ENCODE results near the gene NUDT13. TPM values are rescaled to one million over a fixed set of nuclear protein-coding genes. Genes with fewer than 3 reads are reported as not detected.

The NUDT13 gene
- total RNA-seq, 1 experiment from 2014 or later, result 2.9 TPM

GRCh38 chr10:73131913-73132686 is 21.8 kb downstream of the NUDT13 start:
- ChIA-PET POLR2A (no interaction called here), CTCF (no interaction called here)
- no peak for ATAC-seq
- Mint-ChIP-seq H3K36me3 (peaks cover 45% of the 10 kb centered on the region), H3K27ac (no peak overlapping the region), H3K9me3 (no peaks in the 10 kb centered on the region), H3K4me1 (no peaks in the 10 kb centered on the region), H3K4me3 (no peak overlapping the region), H3K27me3 (ENCODE audit: low read depth) (no peaks in the 10 kb centered on the region)
- no peak for DNase-seq (ENCODE audit: low spot score)
- no peak for TF ChIP-seq ZNF671 (CRISPR knock-in tag; IDR thresholded peaks at IDR 0.05)
- TF ChIP-seq AR (CRISPR knock-in tag; IDR thresholded peaks at IDR 0.05), result no peak
- TF ChIP-seq ZNF317 (CRISPR knock-in tag; IDR thresholded peaks at IDR 0.05; ENCODE audit: borderline replicate concordance, low read depth), result no peak
- no peak for TF ChIP-seq PRRX2 (CRISPR knock-in tag; IDR thresholded peaks at IDR 0.05)
- no peak for TF ChIP-seq KAT7 (CRISPR knock-in tag; IDR thresholded peaks at IDR 0.05; ENCODE audit: borderline replicate concordance)
- no peak for TF ChIP-seq ATF1 (CRISPR knock-in tag; IDR thresholded peaks at IDR 0.05)
- TF ChIP-seq ZNF396 (CRISPR knock-in tag; IDR thresholded peaks at IDR 0.05; ENCODE audit: borderline replicate concordance), result no peak
- TF ChIP-seq ZNF138 (CRISPR knock-in tag; conservative IDR thresholded peaks at IDR 0.05), result no peak
- TF ChIP-seq ZNF416 (CRISPR knock-in tag; IDR thresholded peaks at IDR 0.05), result no peak

GRCh38 chr10:73134727-73135126 is 24.5 kb downstream of the NUDT13 start:
- ATAC-seq (no peak), DNase-seq (ENCODE audit: low spot score) (no peak)
- TF ChIP-seq ZNF219 (CRISPR knock-in tag; IDR thresholded peaks at IDR 0.05; ENCODE audit: borderline replicate concordance), result no peak
- no peak for TF ChIP-seq KAT7 (CRISPR knock-in tag; IDR thresholded peaks at IDR 0.05; ENCODE audit: borderline replicate concordance)
- no peak for TF ChIP-seq ZNF423 (CRISPR knock-in tag; IDR thresholded peaks at IDR 0.05)
- TF ChIP-seq FOXK1 (CRISPR knock-in tag; IDR thresholded peaks at IDR 0.05), result no peak
- TF ChIP-seq ZNF121 (CRISPR knock-in tag; IDR thresholded peaks at IDR 0.05), result no peak
- no peak for TF ChIP-seq TCF7 (CRISPR knock-in tag; IDR thresholded peaks at IDR 0.05; ENCODE audit: low read depth)
- H3K27ac Mint-ChIP-seq, result no peak overlapping the region
- CTCF ChIA-PET, result interaction anchor here (1.2 kb wide), 1 partner anchor 74 kb away, joined by 4 read pairs; no protein-coding TSS in a partner anchor
- H3K36me3 Mint-ChIP-seq, result peaks cover 60% of the 10 kb centered on the region
- H3K27me3 Mint-ChIP-seq (ENCODE audit: low read depth), result no peaks in the 10 kb centered on the region
- POLR2A ChIA-PET, result no interaction called here
- no peak overlapping the region for H3K4me3 Mint-ChIP-seq
- no peaks in the 10 kb centered on the region for H3K9me3 Mint-ChIP-seq
- no peaks in the 10 kb centered on the region for H3K4me1 Mint-ChIP-seq

- Mint-ChIP-seq H3K27me3 (ENCODE audit: low read depth) (no peaks in the 10 kb centered on the region), H3K27ac (no peak overlapping the region), H3K9me3 (no peaks in the 10 kb centered on the region), H3K4me1 (no peaks in the 10 kb centered on the region), H3K4me3 (no peak overlapping the region), H3K36me3 (peaks cover 54% of the 10 kb centered on the region)
- ChIA-PET CTCF (no interaction called here), POLR2A (no interaction called here)
- DNase-seq (ENCODE audit: low spot score), result no peak
- no peak for TF ChIP-seq SOX15 (CRISPR knock-in tag; IDR thresholded peaks at IDR 0.05)
- no peak for TF ChIP-seq GABPB1 (CRISPR knock-in tag; IDR thresholded peaks at IDR 0.05)
- TF ChIP-seq HMGA2 (CRISPR knock-in tag; IDR thresholded peaks at IDR 0.05), result no peak
- no peak for TF ChIP-seq ZSCAN18 (CRISPR knock-in tag; IDR thresholded peaks at IDR 0.05)
- TF ChIP-seq JUN (CRISPR knock-in tag; IDR thresholded peaks at IDR 0.05), result no peak
- no peak for TF ChIP-seq PRRX2 (CRISPR knock-in tag; IDR thresholded peaks at IDR 0.05)
- TF ChIP-seq ATF3 (CRISPR knock-in tag; conservative IDR thresholded peaks at IDR 0.05), result no peak
- TF ChIP-seq IRF1 (CRISPR knock-in tag; IDR thresholded peaks at IDR 0.05), result no peak
- no peak for TF ChIP-seq ERG (CRISPR knock-in tag; IDR thresholded peaks at IDR 0.05)
- no peak for TF ChIP-seq NR1H2 (CRISPR knock-in tag; IDR thresholded peaks at IDR 0.05)
- no peak for TF ChIP-seq EMX1 (CRISPR knock-in tag; IDR thresholded peaks at IDR 0.05)
- no peak for TF ChIP-seq ATF1 (CRISPR knock-in tag; IDR thresholded peaks at IDR 0.05)
- no peak for TF ChIP-seq MYBL2 (CRISPR knock-in tag; IDR thresholded peaks at IDR 0.05)
- no peak for TF ChIP-seq NFYB (CRISPR knock-in tag; conservative IDR thresholded peaks at IDR 0.05; ENCODE audit: low read depth)
- no peak for ATAC-seq
Measured at GRCh38 chr10:73136627-73137026, 26.4 kb downstream of the NUDT13 start.
